NCI-H748 treated with DMSO at 0.1 percent for 48 hours (cell line): ENCODE results near the gene CXCL12.

ENCODE experiments used
- DNase-seq: peaks from one replicate; lab custom pipeline; 2025; lab: John Stamatoyannopoulos, UW

CXCL12 gene

GRCh38 chr10:44362866-44363711 lies 21.8 kb downstream of the CXCL12 start:
- no peak for DNase-seq

DNA sequence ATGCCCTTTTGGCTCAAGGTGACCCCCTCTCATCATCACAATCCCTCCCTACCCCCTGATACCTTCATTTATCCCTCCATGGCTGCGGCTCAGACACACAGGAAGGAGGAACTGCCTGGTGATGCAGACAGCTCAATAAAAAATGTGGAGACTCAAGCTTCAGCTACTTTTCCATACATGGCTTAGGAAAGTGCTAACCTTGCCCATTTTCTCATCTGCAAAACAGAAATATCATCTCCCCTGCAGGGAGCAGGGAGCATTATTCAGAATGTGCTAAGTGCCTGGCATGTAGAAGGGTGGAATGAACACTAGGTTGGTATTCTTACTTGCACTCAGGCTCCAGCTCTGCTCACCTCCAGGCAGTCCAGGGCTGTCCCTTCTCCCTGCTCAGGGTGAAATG lies 23.8 kb downstream of the CXCL12 start:
- no peak for DNase-seq

- no peak for DNase-seq
Measured at GRCh38 chr10:44358080-44358771, 26.7 kb downstream of the CXCL12 start.

- DNase-seq, result no peak
Measured at GRCh38 chr10:44357023-44357540, 27.8 kb downstream of the CXCL12 start.

GRCh38 chr10:44356139-44357022 lies 28.5 kb downstream of the CXCL12 start:
- DNase-seq, result no peak

DNA sequence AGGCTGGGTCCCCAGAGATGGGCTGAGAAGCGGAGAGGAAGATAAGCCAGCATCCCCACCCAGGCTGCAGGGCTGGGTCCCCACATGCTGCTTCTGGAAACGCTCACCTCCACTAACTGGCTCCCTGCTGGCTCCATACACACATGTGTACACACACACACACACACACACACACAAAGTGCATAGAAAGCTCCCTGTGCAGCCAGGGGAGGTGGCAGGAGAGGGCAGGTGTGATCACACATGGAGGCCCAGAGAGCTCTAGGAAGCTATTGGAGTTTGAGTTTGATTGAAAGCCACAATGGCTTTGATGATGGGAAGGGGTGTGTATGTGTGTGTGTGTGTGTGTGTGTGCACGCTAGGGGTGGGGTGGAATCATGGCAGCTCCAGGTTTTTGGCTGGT lies 29.3 kb downstream of the CXCL12 start:
- no peak for DNase-seq

DNA sequence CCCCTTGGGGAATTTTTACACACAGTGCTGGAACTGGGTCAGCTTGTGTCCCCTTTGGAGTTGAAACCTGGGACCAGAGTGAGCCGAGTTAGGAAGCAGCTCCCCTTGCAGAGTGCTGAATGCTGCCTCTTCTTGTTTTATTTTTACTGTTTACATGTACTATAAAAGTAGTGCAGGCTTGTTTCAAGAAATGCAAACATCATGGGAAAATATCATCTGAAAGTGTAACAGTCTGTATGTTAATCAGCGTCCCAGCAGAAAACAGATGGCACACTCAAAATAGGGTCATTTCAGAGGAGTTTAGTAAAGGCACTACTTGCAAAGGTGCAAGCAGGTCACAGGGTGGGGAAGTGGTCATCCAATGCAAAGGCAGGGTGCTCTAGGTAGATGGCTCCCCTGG lies 30.1 kb downstream of the CXCL12 start:
- DNase-seq, result no peak

- DNase-seq, result no peak
Measured at GRCh38 chr10:44353721-44354120, 31.2 kb downstream of the CXCL12 start.

- DNase-seq, result no peak
Measured at GRCh38 chr10:44353128-44353390, 31.8 kb downstream of the CXCL12 start.

DNA sequence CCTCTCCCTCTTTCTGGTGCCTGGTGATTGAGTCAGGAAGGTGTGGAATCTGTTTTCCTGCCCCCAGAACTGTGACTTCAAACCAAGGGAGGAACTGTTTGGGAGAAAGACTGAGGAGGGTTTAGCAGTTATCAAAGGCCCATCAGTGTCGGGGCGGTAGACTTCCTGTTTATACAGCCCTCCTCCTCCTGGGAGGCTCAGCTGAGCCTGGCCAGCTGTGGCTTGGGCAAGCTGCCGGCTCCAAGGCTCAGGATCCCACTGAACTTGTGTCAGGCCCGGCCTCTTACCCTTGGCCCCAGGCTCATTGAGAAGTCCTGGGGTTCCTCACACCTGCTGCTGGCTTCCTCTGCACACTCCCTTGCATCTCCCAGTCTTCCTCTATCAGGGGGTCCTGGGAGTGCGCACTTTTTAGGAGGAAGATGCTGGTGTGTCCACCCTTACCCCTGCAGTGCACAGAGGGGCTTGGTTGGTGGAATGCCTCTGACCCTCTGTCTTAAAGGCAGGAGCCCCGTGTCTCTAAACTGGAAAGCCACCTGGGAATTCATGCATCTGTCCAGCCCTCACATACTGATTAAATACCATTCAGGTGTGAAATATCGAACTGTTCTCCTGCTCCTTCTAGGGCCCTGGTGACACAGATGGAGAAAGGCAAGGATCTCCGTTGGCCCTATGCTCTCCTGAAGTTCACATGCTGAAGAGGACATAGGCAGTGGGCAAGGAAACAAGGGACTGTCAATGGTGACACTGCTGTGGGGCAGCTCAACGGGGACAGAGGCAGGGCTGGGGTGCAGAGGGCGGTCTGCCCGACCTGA lies 32.4 kb downstream of the CXCL12 start:
- DNase-seq, result no peak

- no peak for DNase-seq
Measured at GRCh38 chr10:44348496-44348895, 36.4 kb downstream of the CXCL12 start.

GRCh38 chr10:44347609-44348400 lies 37.1 kb downstream of the CXCL12 start:
- DNase-seq, result no peak

DNA sequence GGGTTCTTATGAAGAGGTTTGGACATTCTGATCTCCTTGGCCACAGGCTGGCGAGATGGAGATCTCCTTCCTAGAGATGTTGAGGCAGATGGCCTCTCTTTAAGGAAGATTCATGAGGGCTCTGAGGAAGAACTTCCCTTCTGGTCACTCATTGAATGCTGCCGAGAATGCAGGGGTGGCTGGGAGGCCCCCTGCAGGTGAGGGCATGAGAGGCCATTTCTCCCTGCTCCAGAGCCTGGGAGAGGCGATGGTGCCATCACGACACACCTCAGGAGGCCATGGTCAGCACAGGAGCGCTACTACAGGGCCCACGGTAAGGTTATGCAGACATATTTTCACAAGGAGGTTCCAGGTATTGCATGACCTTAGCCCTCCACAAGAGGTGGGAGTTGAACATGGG lies 40.2 kb downstream of the CXCL12 start:
- no peak for DNase-seq

DNA sequence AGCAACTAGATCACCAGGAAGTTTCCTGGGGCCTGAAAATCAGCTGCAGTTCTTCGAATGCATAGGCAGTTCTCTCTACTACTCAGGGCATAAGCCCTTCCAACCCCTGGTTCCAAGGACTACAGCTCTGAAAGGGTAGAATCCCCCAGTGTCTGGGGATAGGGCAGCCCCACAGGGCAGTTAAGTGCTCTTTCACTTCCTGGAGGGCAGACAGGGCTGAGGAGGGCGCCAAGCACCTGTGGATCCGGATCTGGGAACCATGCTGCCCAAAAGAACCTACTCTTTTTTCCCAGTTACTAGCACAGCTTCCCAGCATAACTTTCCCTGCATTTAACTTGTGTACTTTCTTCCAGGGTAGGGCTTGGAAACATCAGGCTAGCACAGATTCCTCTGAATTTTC lies 41.1 kb downstream of the CXCL12 start:
- DNase-seq, result no peak

- DNase-seq, result no peak
Measured at GRCh38 chr10:44341886-44342285, 43.0 kb downstream of the CXCL12 start.

DNA sequence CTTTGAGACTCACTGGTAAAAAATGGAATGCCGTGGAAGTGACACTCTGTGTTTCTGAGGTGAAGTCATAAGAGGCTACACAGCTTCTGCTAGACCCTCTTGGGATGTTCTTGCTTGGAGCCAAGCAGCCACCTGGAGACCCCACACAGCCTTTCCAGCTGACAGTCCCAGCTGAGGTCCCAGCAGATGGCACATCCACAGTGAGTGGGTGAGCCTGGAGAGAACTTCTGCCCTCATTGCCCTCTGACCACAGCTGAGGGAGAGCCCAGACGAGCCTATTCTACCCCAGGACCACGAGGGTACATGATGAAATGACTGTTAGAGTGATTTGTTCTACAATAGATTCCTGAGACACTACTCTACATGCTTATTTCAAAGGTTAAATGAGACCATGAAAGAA lies 44.3 kb downstream of the CXCL12 start:
- DNase-seq, result no peak

DNA sequence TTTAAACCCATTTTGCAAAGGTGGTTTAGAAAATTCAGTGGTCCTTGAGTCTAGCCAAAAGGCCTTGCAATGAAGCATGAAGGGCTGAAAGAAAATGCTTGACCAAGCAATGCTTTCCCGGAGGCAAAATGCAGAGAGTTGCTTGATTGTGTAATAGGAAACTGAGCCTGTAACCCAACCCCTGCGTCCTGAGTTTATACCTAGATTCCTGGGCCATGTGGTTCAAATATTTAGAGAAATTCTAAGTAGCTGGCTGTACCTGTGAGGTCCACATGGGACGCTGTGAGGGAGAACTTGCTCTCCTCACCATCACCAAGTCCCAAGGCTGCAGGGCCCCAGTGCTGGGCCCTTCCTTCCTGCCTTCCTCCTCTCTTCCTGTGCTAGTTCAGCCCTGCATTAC lies 45.7 kb downstream of the CXCL12 start:
- DNase-seq, result no peak

DNA sequence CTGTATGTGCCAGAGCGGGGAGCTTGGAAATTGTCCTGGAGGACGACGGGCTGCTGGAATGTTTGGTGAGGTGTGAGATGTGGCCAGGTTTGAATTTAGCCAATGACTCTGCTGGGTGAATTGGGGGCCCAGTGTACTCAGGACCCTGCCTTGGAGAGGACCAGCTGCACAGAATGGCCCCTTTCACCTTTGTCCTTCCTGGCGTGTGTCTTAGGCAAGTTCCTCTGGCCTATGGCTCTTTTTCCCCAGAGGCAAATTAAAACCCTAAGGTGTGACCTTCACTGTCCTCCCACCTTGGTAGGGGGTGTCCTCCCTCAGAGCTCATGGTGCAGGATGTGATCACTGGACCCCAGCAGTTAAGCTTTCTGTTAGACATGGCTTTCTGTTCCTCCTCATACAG lies 47.8 kb downstream of the CXCL12 start:
- no peak for DNase-seq

GRCh38 chr10:44335330-44336021 lies 49.4 kb downstream of the CXCL12 start:
- DNase-seq, result no peak

DNA sequence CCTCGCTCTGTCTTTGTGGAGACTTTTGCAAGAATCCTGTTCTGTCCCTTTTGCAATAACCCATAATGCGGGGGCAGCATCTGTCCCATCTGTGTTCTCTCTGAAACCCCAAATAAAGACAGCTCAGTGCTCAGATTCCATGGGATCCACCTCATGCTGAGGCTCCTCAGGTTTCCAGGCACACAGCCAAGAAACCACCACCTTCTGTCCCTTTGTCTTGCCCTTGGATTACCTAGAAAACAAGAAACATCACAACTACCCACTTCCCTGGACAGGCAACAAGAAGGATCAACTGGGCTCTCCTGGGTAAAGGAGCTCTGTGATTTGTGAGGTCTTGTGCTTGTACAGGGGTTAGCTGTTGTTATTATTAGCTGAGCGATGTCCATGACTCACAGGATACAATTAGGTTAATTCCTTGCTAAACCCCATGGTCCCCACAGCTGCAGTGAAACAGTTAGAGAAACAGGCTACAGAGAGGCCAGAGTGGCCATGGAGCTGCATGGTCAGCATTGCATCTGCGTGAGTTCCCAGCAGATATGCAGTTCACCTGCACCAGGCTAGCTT lies 50.2 kb downstream of the CXCL12 start:
- DNase-seq, result no peak
